ENCODE measurements around the gene SSNA1.

DNA sequence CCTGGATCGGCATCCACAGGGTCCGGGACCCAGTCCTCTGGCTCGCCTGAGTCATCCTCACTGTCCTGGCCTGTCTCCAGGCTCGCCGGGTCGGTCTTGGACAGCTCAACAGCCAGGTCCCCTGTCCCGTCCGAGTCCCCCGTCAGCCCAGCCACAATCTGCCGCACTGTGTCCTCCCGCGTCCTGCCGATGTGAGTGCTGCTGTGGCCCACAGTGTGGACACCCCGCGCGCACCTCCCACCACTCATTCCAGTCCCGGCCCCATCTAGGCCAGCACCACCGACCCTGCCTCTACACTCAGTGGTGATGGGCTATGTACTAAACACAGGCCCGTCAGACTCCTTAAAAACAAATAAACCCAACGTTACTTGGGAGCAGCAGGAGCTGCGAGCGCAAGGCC is 6.8 kb upstream of the SSNA1 start:
- TF ChIP-seq CTCF (IDR thresholded peaks at IDR 0.05) (no peak), POLR2A (IDR thresholded peaks at IDR 0.05) (no peak)
